GM21515 (cell line): ENCODE results near the gene CDK13.

ENCODE experiments used
- ATAC-seq: cut with Tn5 transposase; IDR thresholded peaks from one replicate; pipeline ENCODE4 v1.9.1; 2021; ENCODE audit not compliant: unreplicated experiment

Gene CDK13

GRCh38 chr7:40008223-40008815, 58.3 kb downstream of the CDK13 start:
- ATAC-seq: no peak

GRCh38 chr7:40009301-40009700, 59.2 kb downstream of the CDK13 start:
- no peak for ATAC-seq

GRCh38 chr7:40014376-40014775, 64.3 kb downstream of the CDK13 start:
- ATAC-seq: no peak

- ATAC-seq: peak; percentile 89
These were observed 65.8 kb downstream of the CDK13 start for GRCh38 chr7:40015790-40016296.

GRCh38 chr7:40019558-40019957, 69.5 kb downstream of the CDK13 start:
- no peak for ATAC-seq

GRCh38 chr7:40024048-40024447, 74.0 kb downstream of the CDK13 start:
- ATAC-seq: no peak

GRCh38 chr7:40024841-40025240, 74.8 kb downstream of the CDK13 start:
- ATAC-seq: no peak

- ATAC-seq: no peak
These were observed 77.5 kb downstream of the CDK13 start for GRCh38 chr7:40027545-40027944.

GRCh38 chr7:40033826-40034225, 83.8 kb downstream of the CDK13 start:
- no peak for ATAC-seq

GRCh38 chr7:40041456-40041855, 91.4 kb downstream of the CDK13 start:
- ATAC-seq: no peak

- no peak for ATAC-seq
These were observed 93.1 kb downstream of the CDK13 start for GRCh38 chr7:40043164-40043563.

- no peak for ATAC-seq
These were observed 97.6 kb downstream of the CDK13 start for GRCh38 chr7:40047661-40048060.

GRCh38 chr7:40057292-40057691, 107.2 kb downstream of the CDK13 start:
- ATAC-seq: no peak

GRCh38 chr7:40058026-40058425, 108.0 kb downstream of the CDK13 start:
- ATAC-seq: no peak

GRCh38 chr7:40058636-40059035, 108.6 kb downstream of the CDK13 start:
- no peak for ATAC-seq

- ATAC-seq: no peak
These were observed 109.0 kb downstream of the CDK13 start for GRCh38 chr7:40059057-40059456.

- ATAC-seq: no peak
These were observed 122.2 kb downstream of the CDK13 start for GRCh38 chr7:40072268-40072667.

GRCh38 chr7:40073239-40073638, 123.2 kb downstream of the CDK13 start:
- ATAC-seq: no peak

GRCh38 chr7:40077849-40078248, 127.8 kb downstream of the CDK13 start:
- no peak for ATAC-seq

GRCh38 chr7:40092182-40092581, 142.1 kb downstream of the CDK13 start:
- ATAC-seq: no peak

GRCh38 chr7:40093631-40094350, 143.7 kb downstream of the CDK13 start:
- ATAC-seq: no peak

- ATAC-seq: no peak
These were observed 145.2 kb downstream of the CDK13 start for GRCh38 chr7:40095230-40095629.
